C4-2B (cell line): ENCODE results near the gene C19orf73.
"Not testable (repeated sequence)": the region's sequence is repeated elsewhere in the genome, so short reads cannot be mapped to it uniquely, and the experiment has no call there.

ENCODE experiments used
- ZFX ChIP-seq: fragments of 450-650 bp; IDR thresholded peaks from 2 replicates; pipeline ENCODE4 v1.6.1; 2017
- TF ChIP-seq, protein P1 (sequence below): fragments of 450-650 bp; conservative IDR thresholded peaks from 2 replicates; pipeline ENCODE4 v1.5.1; 2017; ENCODE audit warnings: mild to moderate bottlenecking

- TF ChIP-seq, protein P1, sequence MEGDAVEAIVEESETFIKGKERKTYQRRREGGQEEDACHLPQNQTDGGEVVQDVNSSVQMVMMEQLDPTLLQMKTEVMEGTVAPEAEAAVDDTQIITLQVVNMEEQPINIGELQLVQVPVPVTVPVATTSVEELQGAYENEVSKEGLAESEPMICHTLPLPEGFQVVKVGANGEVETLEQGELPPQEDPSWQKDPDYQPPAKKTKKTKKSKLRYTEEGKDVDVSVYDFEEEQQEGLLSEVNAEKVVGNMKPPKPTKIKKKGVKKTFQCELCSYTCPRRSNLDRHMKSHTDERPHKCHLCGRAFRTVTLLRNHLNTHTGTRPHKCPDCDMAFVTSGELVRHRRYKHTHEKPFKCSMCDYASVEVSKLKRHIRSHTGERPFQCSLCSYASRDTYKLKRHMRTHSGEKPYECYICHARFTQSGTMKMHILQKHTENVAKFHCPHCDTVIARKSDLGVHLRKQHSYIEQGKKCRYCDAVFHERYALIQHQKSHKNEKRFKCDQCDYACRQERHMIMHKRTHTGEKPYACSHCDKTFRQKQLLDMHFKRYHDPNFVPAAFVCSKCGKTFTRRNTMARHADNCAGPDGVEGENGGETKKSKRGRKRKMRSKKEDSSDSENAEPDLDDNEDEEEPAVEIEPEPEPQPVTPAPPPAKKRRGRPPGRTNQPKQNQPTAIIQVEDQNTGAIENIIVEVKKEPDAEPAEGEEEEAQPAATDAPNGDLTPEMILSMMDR = not testable (repeated sequence)
- TF ChIP-seq ZFX = not testable (repeated sequence)
These were observed 27.4 kb upstream of the C19orf73 start for GRCh38 chr19:49146408-49146770.
